Endothelial cell of umbilical vein (primary cell): ENCODE results near the gene CHAF1A. TPM values are rescaled to one million over a fixed set of nuclear protein-coding genes. Genes with fewer than 3 reads are reported as not detected.

Experiments
- BruUV-seq: library from RNA; stranded (reverse); fragments of 400-500 nt; replicated peaks from 2 replicates; lab custom pipeline; 2021; lab: Mats Ljungman, UMichigan
- CTCF ChIA-PET: fragments of 300-600, 350-600 bp; sonication (Branson Sonifier 250); formaldehyde crosslinking; loops from one replicate; lab custom pipeline; 2021; ENCODE audit warnings: antibody characterized with exemption, inconsistent platforms; lab: Charles Lee
- POLR2A ChIA-PET: fragments of 300-600, 350-600 bp; sonication (Branson Sonifier 250); formaldehyde crosslinking; loops from one replicate; lab custom pipeline; 2021; ENCODE audit warnings: antibody characterized with exemption, inconsistent platforms; lab: Charles Lee
- DNase-seq: peaks from one replicate; pipeline ENCODE4 v3.0.0-alpha.2; 2011; ENCODE audit warnings: low read depth, low spot score
- FAIRE-seq: peaks from 2 replicates; lab custom pipeline; 2011; peaks lifted over from hg19 to GRCh38; lab: Jason Lieb, UNC
- H2AFZ ChIP-seq: 2 replicates; pipeline ENCODE4 v1.6.0; 2012; ENCODE audit warnings: low read depth, low read length, control low read depth, inconsistent platforms
- H3K27ac ChIP-seq: 2 replicates; pipeline ENCODE4 v1.5.1; 2011; ENCODE audit warnings: low read depth, mild to moderate bottlenecking, control low read depth, low read length, moderate library complexity; ENCODE audit not compliant: insufficient read depth
- H3K27me3 ChIP-seq, 2 experiments: 2 replicates each; pipeline versions ENCODE4 v1.6.0 to v1.6.1; 2011; ENCODE audit warnings: low read length in 2 of 2, mixed read lengths in 1 of 2; ENCODE audit not compliant: control insufficient read depth in 2 of 2, insufficient read depth in 2 of 2
- H3K36me3 ChIP-seq, 2 experiments: 2 replicates in 1 of 2; 3 replicates in 1 of 2; pipeline ENCODE4 v1.5.1; 2011; ENCODE audit warnings: low read length in 2 of 2, mild to moderate bottlenecking in 1 of 2, moderate library complexity in 1 of 2; ENCODE audit not compliant: control insufficient read depth in 2 of 2, insufficient read depth in 2 of 2; ENCODE audit errors: extremely low read depth in 1 of 2
- H3K4me1 ChIP-seq: 3 replicates; pipeline ENCODE4 v1.5.1; 2011; ENCODE audit warnings: mild to moderate bottlenecking, low read length; ENCODE audit not compliant: control insufficient read depth, insufficient read depth; ENCODE audit errors: extremely low read depth
- H3K4me2 ChIP-seq: 2 replicates; pipeline ENCODE4 v1.6.1; 2011; ENCODE audit warnings: low read length, control low read depth, mixed read lengths; ENCODE audit not compliant: insufficient read depth
- H3K4me3 ChIP-seq, 3 experiments: fragments of 200-600 bp in 1 of 3; sonication (generic), shearing (Covaris generic) in 1 of 3; replicated peaks in 1 of 3; 2 replicates each; pipeline ENCODE4 v1.5.1; 2011 to 2016; ENCODE audit warnings: control low read depth in 3 of 3, low read length in 3 of 3, mild to moderate bottlenecking in 2 of 3, inconsistent platforms in 1 of 3, low read depth in 1 of 3, moderate library complexity in 1 of 3; ENCODE audit not compliant: insufficient read depth in 1 of 3
- H3K79me2 ChIP-seq: 2 replicates; pipeline ENCODE4 v1.6.0; 2012; ENCODE audit warnings: low read length, inconsistent platforms; ENCODE audit not compliant: control insufficient read depth, insufficient read depth
- H3K9ac ChIP-seq: replicated peaks from 2 replicates; pipeline ENCODE3; 2011; ENCODE audit warnings: low read length, control low read depth; ENCODE audit not compliant: insufficient read depth; ENCODE audit errors: extremely low read depth
- H3K9me1 ChIP-seq: replicated peaks from 3 replicates; pipeline ENCODE4 v1.6.0; 2011; ENCODE audit warnings: mild to moderate bottlenecking, low read length; ENCODE audit not compliant: control insufficient read depth, insufficient read depth; ENCODE audit errors: extremely low read depth
- H3K9me3 ChIP-seq: replicated peaks from 2 replicates; pipeline ENCODE4 v1.5.1; 2012; ENCODE audit warnings: low read length, inconsistent platforms; ENCODE audit not compliant: control insufficient read depth, insufficient read depth
- H4K20me1 ChIP-seq: replicated peaks from 2 replicates; pipeline ENCODE3; 2011; ENCODE audit warnings: mild to moderate bottlenecking, low read length; ENCODE audit not compliant: control insufficient read depth, insufficient read depth; ENCODE audit errors: extremely low read depth
- CTCF ChIP-seq, 2 donors: IDR thresholded peaks; 1 replicate in 1 of 2; 2 replicates in 1 of 2; pipeline ENCODE4 v1.5.1; 2011; ENCODE audit warnings: low read length in 2 of 2, mild to moderate bottlenecking in 2 of 2, moderate library complexity in 2 of 2, control low read depth in 1 of 2, inconsistent platforms in 1 of 2, low read depth in 1 of 2; ENCODE audit not compliant: insufficient read depth in 1 of 2; ENCODE audit errors: extremely low read depth in 1 of 2
- EZH2 ChIP-seq: IDR thresholded peaks from 2 replicates; pipeline ENCODE4 v1.6.1; 2012; ENCODE audit warnings: borderline replicate concordance, low read depth, mild to moderate bottlenecking, moderate library complexity, low read length, inconsistent platforms; ENCODE audit not compliant: severe bottlenecking
- FOS ChIP-seq: IDR thresholded peaks from 2 replicates; pipeline ENCODE4 v1.6.1; 2011; ENCODE audit warnings: mild to moderate bottlenecking, low read length, moderate library complexity, borderline replicate concordance; ENCODE audit not compliant: insufficient read depth
- GATA2 ChIP-seq: IDR thresholded peaks from 2 replicates; pipeline ENCODE4 v1.7.0; 2011; ENCODE audit warnings: low read depth, mild to moderate bottlenecking, moderate library complexity, mixed read lengths, low read length; ENCODE audit not compliant: insufficient read length, insufficient read depth
- JUN ChIP-seq: IDR thresholded peaks from 2 replicates; pipeline ENCODE4 v1.6.1; 2011; ENCODE audit warnings: borderline replicate concordance, low read depth; ENCODE audit not compliant: insufficient read length, insufficient read depth
- POLR2A ChIP-seq: IDR thresholded peaks from 2 replicates; pipeline ENCODE4 v1.6.1; 2012; ENCODE audit warnings: low read depth, mild to moderate bottlenecking, control low read depth, low read length
- POLR2AphosphoS5 ChIP-seq: IDR thresholded peaks from 2 replicates; pipeline ENCODE4 v1.6.1; 2012; ENCODE audit warnings: low read depth, mild to moderate bottlenecking, control low read depth, low read length, moderate library complexity; ENCODE audit not compliant: insufficient read depth
- dilution Hi-C: fragments of 300-500 bp; cut with MboI; formaldehyde crosslinking; loops from one replicate; pipeline ENCODE4 v1.15.0; 2019; ENCODE audit warnings: low sequenced_read_pairs; ENCODE audit not compliant: extremely low pct_ligation_motif_present
- intact Hi-C: fragments of 100-400 bp; cut with micrococcal nuclease; formaldehyde crosslinking; loops from one replicate; pipeline ENCODE4 v1.10.0; 2022
- polyA plus RNA-seq, 4 experiments: library from polyadenylated mRNA; depleted of rRNA in 3 of 4; stranded (reverse) in 3 of 4; unstranded in 1 of 4; fragments of >200 nt; gene quantifications; 2 replicates each; pipeline versions ENCODE4 v1.2.1 to v1.2.3, GENCODE V29; 2011 to 2012; ENCODE audit warnings: missing spikeins in 1 of 4
- total RNA-seq: library from RNA; stranded (reverse); gene quantifications from 2 replicates; pipeline ENCODE4 v1.2.3, GENCODE V29; 2021
- TF ChIP-seq, protein P1 (sequence below): IDR thresholded peaks from 2 replicates; pipeline ENCODE4 v1.6.1; 2011; ENCODE audit not compliant: insufficient read depth, insufficient read length

The CHAF1A gene
- total and polyA plus RNA-seq, 2 donors (not counting 3 experiments of a cell fraction or from before 2014, with no cell fraction given) = 19.5 to 44.5 TPM

GRCh38 chr19:4391701-4392483 is 10.5 kb upstream of the CHAF1A start:
- no peak overlapping the region for H2AFZ ChIP-seq

More at GRCh38 chr19:4391701-4392483, 10.5 kb upstream of the CHAF1A start:
- H3K9me3 ChIP-seq = no peaks in the 10 kb centered on the region
- no TSS peak for BruUV-seq
- peak overlapping the region; percentile 75 for H3K9ac ChIP-seq
- peak; percentile 99 for DNase-seq
- H3K27ac ChIP-seq = peak overlapping the region; percentile 88
- dilution Hi-C loops (no loop called here), intact Hi-C loops (loop anchor here (1.0 kb wide), 2 partner anchors 8 to 79 kb away; partner anchors contain the start of gene SH3GL1)
- H3K79me2 ChIP-seq = peaks cover 81% of the 10 kb centered on the region
- H3K4me3 ChIP-seq = peak overlapping the region in 1 of 3 experiments; percentile 3
- peaks cover 65% of the 10 kb centered on the region for H3K4me1 ChIP-seq
- peak overlapping the region; percentile 40 for H3K4me2 ChIP-seq
- H3K27me3 ChIP-seq = no peaks in the 10 kb centered on the region
- no peaks in the 10 kb centered on the region for H3K9me1 ChIP-seq
- FAIRE-seq = peak; percentile 100
- H3K36me3 ChIP-seq = peaks cover 5 to 6% of the 10 kb centered on the region in 2 experiments
- H4K20me1 ChIP-seq = no peaks in the 10 kb centered on the region
- peak; percentile 93 for TF ChIP-seq FOS
- no peak for TF ChIP-seq CTCF (IDR thresholded peaks at IDR 0.05; ENCODE audit: extremely low read depth in 1 of 2, insufficient read depth in 1 of 2, low read depth in 1 of 2, low read length in 2 of 2)
- peak; percentile 69 for TF ChIP-seq GATA2
- TF ChIP-seq, protein P1, sequence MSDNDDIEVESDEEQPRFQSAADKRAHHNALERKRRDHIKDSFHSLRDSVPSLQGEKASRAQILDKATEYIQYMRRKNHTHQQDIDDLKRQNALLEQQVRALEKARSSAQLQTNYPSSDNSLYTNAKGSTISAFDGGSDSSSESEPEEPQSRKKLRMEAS = no peak
- TF ChIP-seq POLR2AphosphoS5 = peak; percentile 99
- TF ChIP-seq JUN = peak; percentile 63
- TF ChIP-seq EZH2 = no peak
- TF ChIP-seq POLR2A = peak; percentile 87
- CTCF ChIA-PET = interaction anchor here (0.6 to 7.9 kb wide), 6 partner anchors 9 to 128 kb away, joined by 3 to 105 read pairs (median 25); partner anchors contain the start of genes CHAF1A, MPND and SH3GL1
- POLR2A ChIA-PET = interaction anchor here (0.6 to 1.5 kb wide), 6 partner anchors 9 to 68 kb away, joined by 3 to 4 read pairs (median 3); partner anchors contain the start of genes CHAF1A and SH3GL1
